RCC 7860 (cell line): ENCODE data around the gene LSS.
"Not testable (repeated sequence)": the region's sequence is repeated elsewhere in the genome, so short reads cannot be mapped to it uniquely, and the experiment has no call there.

Experiments
- DNase-seq: peaks from one replicate; pipeline ENCODE4 v3.0.0-alpha.2; 2015; ENCODE audit warnings: low spot score
- FAIRE-seq: peaks from 2 replicates; lab custom pipeline; 2012; peaks lifted over from hg19 to GRCh38; lab: Jason Lieb, UNC

LSS gene

GRCh38 chr21:46142582-46143473 lies 85.7 kb downstream of the LSS start:
- FAIRE-seq (no peak), DNase-seq (no peak)

- DNase-seq (no peak), FAIRE-seq (no peak)
These were observed 86.6 kb downstream of the LSS start for GRCh38 chr21:46141767-46142581.

DNA sequence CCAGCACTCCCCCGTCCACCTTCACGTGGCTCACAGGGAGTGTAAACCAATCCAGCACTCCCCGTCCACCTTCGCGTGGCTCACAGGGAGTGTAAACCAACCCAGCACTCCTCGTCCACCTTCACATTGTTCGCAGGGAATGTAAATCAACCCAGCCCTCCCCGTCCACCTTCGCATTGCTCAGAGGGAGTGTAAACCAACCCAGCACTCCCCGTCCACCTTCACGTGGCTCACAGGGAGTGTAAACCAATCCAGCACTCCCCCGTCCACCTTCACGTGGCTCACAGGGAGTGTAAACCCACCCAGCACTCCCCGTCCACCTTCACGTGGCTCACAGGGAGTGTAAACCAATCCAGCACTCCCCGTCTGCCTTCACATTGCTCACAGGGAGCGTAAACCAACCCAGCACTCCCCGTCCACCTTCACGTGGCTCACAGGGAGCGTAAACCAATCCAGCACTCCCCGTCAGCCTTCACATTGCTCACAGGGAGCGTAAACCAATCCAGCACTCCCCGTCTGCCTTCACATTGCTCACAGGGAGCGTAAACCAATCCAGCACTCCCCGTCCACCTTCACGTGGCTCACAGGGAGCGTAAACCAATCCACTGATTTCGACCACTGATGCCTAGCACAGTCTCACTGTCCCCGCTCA lies 88.1 kb downstream of the LSS start:
- DNase-seq, FAIRE-seq: not testable (repeated sequence)

GRCh38 chr21:46139686-46140085 lies 88.9 kb downstream of the LSS start:
- DNase-seq, result no peak
- FAIRE-seq, result no peak

GRCh38 chr21:46138383-46138970 lies 90.1 kb downstream of the LSS start:
- FAIRE-seq, result no peak
- DNase-seq, result no peak
